ENCODE data around the gene EID2B. TPM values are rescaled to one million over a fixed set of nuclear protein-coding genes. Genes with fewer than 3 reads are reported as not detected.
A peak's percentile ranks its signal among the peaks of the same experiment; 100 is the strongest.

Gene EID2B, protein sequence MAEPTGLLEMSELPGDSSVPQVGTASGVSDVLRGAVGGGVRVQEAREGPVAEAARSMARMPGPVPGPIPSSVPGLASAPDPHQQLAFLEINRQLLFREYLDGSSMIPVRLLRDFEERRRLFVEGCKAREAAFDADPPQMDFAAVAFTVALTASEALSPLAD
- polyA plus RNA-seq (2013): 4.5 TPM

DNA sequence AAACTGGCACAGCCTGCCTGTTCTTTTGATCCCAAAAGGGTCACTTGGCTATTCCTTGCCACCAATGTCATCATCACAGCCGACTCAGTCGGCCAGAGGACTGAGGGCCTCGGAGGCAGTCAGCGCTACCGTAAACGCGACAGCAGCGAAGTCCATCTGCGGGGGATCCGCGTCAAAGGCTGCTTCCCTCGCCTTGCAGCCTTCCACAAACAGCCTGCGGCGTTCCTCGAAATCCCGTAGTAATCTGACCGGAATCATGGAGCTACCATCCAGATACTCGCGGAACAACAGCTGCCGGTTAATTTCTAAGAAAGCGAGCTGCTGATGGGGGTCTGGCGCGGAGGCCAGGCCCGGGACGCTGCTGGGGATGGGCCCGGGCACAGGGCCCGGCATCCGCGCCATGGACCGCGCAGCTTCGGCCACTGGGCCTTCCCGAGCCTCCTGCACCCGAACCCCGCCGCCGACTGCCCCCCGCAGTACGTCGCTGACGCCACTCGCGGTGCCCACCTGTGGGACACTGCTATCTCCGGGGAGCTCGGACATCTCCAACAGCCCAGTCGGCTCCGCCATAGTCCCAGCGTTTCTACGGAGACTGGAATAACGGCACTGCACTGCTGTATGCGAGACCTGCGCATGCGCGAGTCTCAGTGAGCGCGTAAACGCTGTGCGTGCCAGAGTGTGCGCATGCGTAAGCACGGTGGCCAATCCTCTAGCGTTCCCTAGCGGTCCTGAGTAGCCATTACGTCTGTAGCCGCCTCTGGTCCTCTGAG is at the start of gene EID2B:
EID2B (minus strand) TSS at position 620 of the 770 bp plus-strand sequence; CDS start at position 570, 50 bp downstream.
- Histone ChIP-seq H3K27me3 (replicated peaks in 2 of 5; ENCODE audit: control insufficient read depth in 4 of 5, insufficient read depth in 5 of 5, low read length in 4 of 5) (no peaks in the 10 kb centered on the region), H3K36me3 (ENCODE audit: control insufficient read depth in 4 of 4, insufficient read depth in 4 of 4, low read length in 3 of 4) (no peaks in the 10 kb centered on the region), H3K27ac (ENCODE audit: insufficient read depth in 1 of 2, low read depth in 1 of 2, low read length in 2 of 2, poor library complexity in 1 of 2, severe bottlenecking in 2 of 2) (peak within 1 kb of the TSS; percentile 70 to 85), H3K9me3 (ENCODE audit: control extremely low read depth in 1 of 5, control insufficient read depth in 4 of 5, insufficient read depth in 2 of 5, low read depth in 1 of 5, low read length in 4 of 5) (no peaks in the 10 kb centered on the region), H3K4me3 (ENCODE audit: control insufficient read depth in 1 of 7, extremely low read depth in 1 of 7, insufficient read depth in 4 of 7, low read depth in 2 of 7, low read length in 6 of 7) (peak within 1 kb of the TSS; percentile 71 to 95 (median 87)), H3K4me1 (ENCODE audit: control extremely low read depth in 1 of 4, control insufficient read depth in 4 of 4, insufficient read depth in 4 of 4, low read length in 3 of 4) (peaks cover 3 to 11% (median 8%) of the 10 kb centered on the region in 4 experiments)
- under 1% methylated on average over 59 of the region's 65 CpGs for WGBS (ENCODE audit: insufficient coverage)
- peak; percentile 94 to 98 (median 95) for DNase-seq
- ChIA-PET POLR2A (interaction anchor here (1.1 kb wide), 1 partner anchor 58 kb away, joined by 7 read pairs; no protein-coding TSS in a partner anchor), CTCF (interaction anchor here (0.6 to 4.7 kb wide), 14 partner anchors 11 to 284 kb away, joined by 3 to 46 read pairs (median 4); no protein-coding TSS in a partner anchor)

DNA sequence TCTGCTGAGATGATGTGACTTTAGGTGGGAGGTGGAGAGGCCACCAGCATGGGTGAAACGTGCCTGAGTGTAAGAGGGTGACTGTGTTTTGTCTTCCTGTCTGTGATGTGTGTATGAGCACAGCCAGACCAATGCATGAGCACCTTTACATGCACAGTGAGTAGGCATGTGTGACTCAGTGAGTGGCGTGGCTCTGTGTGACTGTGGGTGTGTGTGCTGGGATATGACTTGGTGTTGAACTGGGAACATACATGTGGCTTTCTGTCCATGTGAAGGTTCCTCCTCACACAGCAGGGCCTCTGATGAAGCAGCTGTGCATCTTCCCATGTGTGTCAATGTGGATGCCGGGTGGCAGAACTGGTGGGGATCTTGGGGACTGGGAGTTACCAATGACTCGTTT is 49.8 kb upstream of the EID2B start:
- peaks cover 0 to 7% (median 0%) of the 10 kb centered on the region in 5 experiments for H3K9me3 ChIP-seq (ENCODE audit: control extremely low read depth in 1 of 5, control insufficient read depth in 4 of 5, insufficient read depth in 2 of 5, low read depth in 1 of 5, low read length in 4 of 5)
- DNase-seq: no peak
- H3K4me3 ChIP-seq (ENCODE audit: control insufficient read depth in 1 of 7, extremely low read depth in 1 of 7, insufficient read depth in 4 of 7, low read depth in 2 of 7, low read length in 6 of 7): no peak overlapping the region
- H3K27ac ChIP-seq (ENCODE audit: insufficient read depth in 1 of 2, low read depth in 1 of 2, low read length in 2 of 2, poor library complexity in 1 of 2, severe bottlenecking in 2 of 2): no peak overlapping the region
- WGBS (ENCODE audit: insufficient coverage): 63% methylated on average over 3 of the region's 4 CpGs
- H3K36me3 ChIP-seq (ENCODE audit: control insufficient read depth in 4 of 4, insufficient read depth in 4 of 4, low read length in 3 of 4): no peaks in the 10 kb centered on the region
- peaks cover 0 to 7% (median 4%) of the 10 kb centered on the region in 5 experiments for H3K27me3 ChIP-seq (replicated peaks in 2 of 5; ENCODE audit: control insufficient read depth in 4 of 5, insufficient read depth in 5 of 5, low read length in 4 of 5)
- ChIA-PET CTCF (no interaction called here), POLR2A (no interaction called here)
- no peaks in the 10 kb centered on the region for H3K4me1 ChIP-seq (ENCODE audit: control extremely low read depth in 1 of 4, control insufficient read depth in 4 of 4, insufficient read depth in 4 of 4, low read length in 3 of 4)

DNA sequence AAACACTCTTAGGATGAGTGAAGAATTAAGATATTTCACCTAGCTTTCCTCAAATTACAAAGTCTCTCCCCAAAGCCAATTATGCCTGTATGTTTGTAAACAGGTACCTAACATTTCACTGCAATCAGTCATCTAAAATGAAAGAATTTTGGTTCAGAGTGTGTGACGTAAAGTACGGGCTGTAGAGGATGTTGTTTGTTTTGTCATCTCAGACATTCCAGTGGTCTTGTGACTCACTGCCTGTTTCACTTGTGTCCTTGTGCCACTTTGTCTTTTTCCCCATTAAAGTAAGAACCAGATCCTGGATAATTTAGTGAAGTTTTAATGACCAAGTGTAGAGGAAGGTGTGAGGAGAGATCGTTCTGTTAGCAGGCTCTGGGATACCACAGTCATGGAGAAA is 36.0 kb upstream of the EID2B start:
- POLR2A ChIA-PET: no interaction called here
- 60% methylated on average over 2 of the region's 3 CpGs for WGBS (ENCODE audit: insufficient coverage)
- Histone ChIP-seq H3K27ac (ENCODE audit: insufficient read depth in 1 of 2, low read depth in 1 of 2, low read length in 2 of 2, poor library complexity in 1 of 2, severe bottlenecking in 2 of 2) (no peak overlapping the region), H3K4me1 (ENCODE audit: control extremely low read depth in 1 of 4, control insufficient read depth in 4 of 4, insufficient read depth in 4 of 4, low read length in 3 of 4) (no peaks in the 10 kb centered on the region), H3K36me3 (ENCODE audit: control insufficient read depth in 4 of 4, insufficient read depth in 4 of 4, low read length in 3 of 4) (no peaks in the 10 kb centered on the region), H3K27me3 (replicated peaks in 2 of 5; ENCODE audit: control insufficient read depth in 4 of 5, insufficient read depth in 5 of 5, low read length in 4 of 5) (peaks cover 3 to 30% (median 9%) of the 10 kb centered on the region in 5 experiments), H3K9me3 (ENCODE audit: control extremely low read depth in 1 of 5, control insufficient read depth in 4 of 5, insufficient read depth in 2 of 5, low read depth in 1 of 5, low read length in 4 of 5) (peaks cover 0 to 5% (median 0%) of the 10 kb centered on the region in 5 experiments), H3K4me3 (ENCODE audit: control insufficient read depth in 1 of 7, extremely low read depth in 1 of 7, insufficient read depth in 4 of 7, low read depth in 2 of 7, low read length in 6 of 7) (no peak overlapping the region)
- no peak for DNase-seq
- CTCF ChIA-PET: no interaction called here

DNA sequence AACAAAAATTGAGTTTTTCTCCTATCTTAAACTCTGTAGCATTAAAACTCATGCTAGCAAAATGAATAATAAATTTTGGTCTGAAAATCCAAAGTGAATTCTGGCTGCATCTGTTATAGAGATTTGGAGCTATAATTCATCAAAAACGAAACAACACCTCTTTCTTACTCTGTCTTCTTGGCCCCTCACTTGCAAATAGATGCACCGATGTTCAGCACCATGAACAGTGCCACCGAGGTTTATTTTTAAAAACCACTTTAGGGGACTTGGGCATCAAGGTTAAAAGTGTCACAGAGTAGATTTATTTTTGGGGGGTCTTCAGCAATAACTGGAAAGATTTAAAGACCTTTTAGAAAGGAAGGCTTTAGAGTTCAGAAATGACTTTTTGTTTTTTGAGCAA is 33.4 kb upstream of the EID2B start:
- POLR2A ChIA-PET: no interaction called here
- Histone ChIP-seq H3K27ac (ENCODE audit: insufficient read depth in 1 of 2, low read depth in 1 of 2, low read length in 2 of 2, poor library complexity in 1 of 2, severe bottlenecking in 2 of 2) (no peak overlapping the region), H3K27me3 (replicated peaks in 2 of 5; ENCODE audit: control insufficient read depth in 4 of 5, insufficient read depth in 5 of 5, low read length in 4 of 5) (peaks cover 3 to 30% (median 10%) of the 10 kb centered on the region in 5 experiments), H3K4me3 (ENCODE audit: control insufficient read depth in 1 of 7, extremely low read depth in 1 of 7, insufficient read depth in 4 of 7, low read depth in 2 of 7, low read length in 6 of 7) (no peak overlapping the region), H3K36me3 (ENCODE audit: control insufficient read depth in 4 of 4, insufficient read depth in 4 of 4, low read length in 3 of 4) (no peaks in the 10 kb centered on the region), H3K4me1 (ENCODE audit: control extremely low read depth in 1 of 4, control insufficient read depth in 4 of 4, insufficient read depth in 4 of 4, low read length in 3 of 4) (no peaks in the 10 kb centered on the region), H3K9me3 (ENCODE audit: control extremely low read depth in 1 of 5, control insufficient read depth in 4 of 5, insufficient read depth in 2 of 5, low read depth in 1 of 5, low read length in 4 of 5) (no peaks in the 10 kb centered on the region)
- WGBS (ENCODE audit: insufficient coverage): 63% methylated on average over 2 of the region's 3 CpGs
- DNase-seq: no peak
- CTCF ChIA-PET: no interaction called here

DNA sequence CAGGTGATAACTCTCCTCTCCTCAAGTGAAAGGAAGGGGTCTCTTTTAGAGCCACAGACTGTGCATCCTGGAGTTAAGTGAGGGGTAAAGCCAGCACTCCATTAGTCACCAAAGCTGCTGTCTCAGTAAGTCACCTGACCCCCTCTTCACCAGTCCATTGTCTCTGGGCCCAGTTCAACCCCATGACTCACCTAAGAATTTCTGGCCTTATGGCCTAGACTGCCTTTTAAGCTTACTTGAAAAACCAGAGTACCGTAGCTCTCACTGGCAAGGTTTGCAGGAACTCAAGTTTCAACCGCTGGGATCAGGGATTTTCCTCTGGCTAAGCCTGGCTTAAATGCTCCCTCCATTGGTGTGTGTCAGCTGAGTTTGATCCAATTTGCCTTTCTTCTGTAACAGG is 30.8 kb upstream of the EID2B start:
- no peak overlapping the region for H3K4me3 ChIP-seq (ENCODE audit: control insufficient read depth in 1 of 7, extremely low read depth in 1 of 7, insufficient read depth in 4 of 7, low read depth in 2 of 7, low read length in 6 of 7)
- 96% methylated on average over 2 of the region's 2 CpGs for WGBS (ENCODE audit: insufficient coverage)
- H3K27ac ChIP-seq (ENCODE audit: insufficient read depth in 1 of 2, low read depth in 1 of 2, low read length in 2 of 2, poor library complexity in 1 of 2, severe bottlenecking in 2 of 2): no peak overlapping the region
- no peaks in the 10 kb centered on the region for H3K36me3 ChIP-seq (ENCODE audit: control insufficient read depth in 4 of 4, insufficient read depth in 4 of 4, low read length in 3 of 4)
- no peaks in the 10 kb centered on the region for H3K9me3 ChIP-seq (ENCODE audit: control extremely low read depth in 1 of 5, control insufficient read depth in 4 of 5, insufficient read depth in 2 of 5, low read depth in 1 of 5, low read length in 4 of 5)
- POLR2A ChIA-PET: no interaction called here
- peaks cover 3 to 16% (median 5%) of the 10 kb centered on the region in 5 experiments for H3K27me3 ChIP-seq (replicated peaks in 2 of 5; ENCODE audit: control insufficient read depth in 4 of 5, insufficient read depth in 5 of 5, low read length in 4 of 5)
- no peaks in the 10 kb centered on the region for H3K4me1 ChIP-seq (ENCODE audit: control extremely low read depth in 1 of 4, control insufficient read depth in 4 of 4, insufficient read depth in 4 of 4, low read length in 3 of 4)
- CTCF ChIA-PET: no interaction called here
- no peak for DNase-seq

DNA sequence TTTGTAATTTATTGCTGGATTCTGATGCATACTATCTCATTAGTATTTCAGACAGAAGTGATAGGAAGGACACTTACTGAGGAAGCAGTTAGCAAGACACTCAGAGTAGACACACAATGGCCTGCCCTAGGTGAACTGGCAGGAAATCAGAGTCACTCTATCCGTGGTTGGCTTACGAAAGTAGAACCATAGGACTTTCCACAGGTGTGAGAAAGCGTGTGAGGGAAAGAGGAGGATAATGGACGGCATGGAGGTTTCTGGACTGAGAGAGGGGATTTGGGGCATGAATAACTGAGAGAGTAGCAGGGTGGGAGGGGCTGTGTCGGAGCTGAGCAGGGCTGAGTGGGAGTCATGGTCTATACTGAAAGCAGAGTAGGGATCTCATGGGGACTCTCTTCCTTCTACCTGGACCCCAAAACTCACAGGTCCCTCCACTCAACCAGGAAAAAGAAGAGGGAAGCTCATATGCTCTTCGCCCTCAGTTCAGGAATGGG is 26.0 kb upstream of the EID2B start:
- DNase-seq: no peak

More for the DNA sequence above, 26.0 kb upstream of the EID2B start:
- ChIA-PET POLR2A (no interaction called here), CTCF (no interaction called here)
- no peak overlapping the region for H3K27ac ChIP-seq (ENCODE audit: insufficient read depth in 1 of 2, low read depth in 1 of 2, low read length in 2 of 2, poor library complexity in 1 of 2, severe bottlenecking in 2 of 2)
- H3K4me1 ChIP-seq (ENCODE audit: control extremely low read depth in 1 of 4, control insufficient read depth in 4 of 4, insufficient read depth in 4 of 4, low read length in 3 of 4): no peaks in the 10 kb centered on the region
- no peaks in the 10 kb centered on the region for H3K36me3 ChIP-seq (ENCODE audit: control insufficient read depth in 4 of 4, insufficient read depth in 4 of 4, low read length in 3 of 4)
- no peaks in the 10 kb centered on the region for H3K9me3 ChIP-seq (ENCODE audit: control extremely low read depth in 1 of 5, control insufficient read depth in 4 of 5, insufficient read depth in 2 of 5, low read depth in 1 of 5, low read length in 4 of 5)
- H3K4me3 ChIP-seq (ENCODE audit: control insufficient read depth in 1 of 7, extremely low read depth in 1 of 7, insufficient read depth in 4 of 7, low read depth in 2 of 7, low read length in 6 of 7): no peak overlapping the region
- 86% methylated on average over 4 of the region's 6 CpGs for WGBS (ENCODE audit: insufficient coverage)
- H3K27me3 ChIP-seq (replicated peaks in 2 of 5; ENCODE audit: control insufficient read depth in 4 of 5, insufficient read depth in 5 of 5, low read length in 4 of 5): peaks cover 0 to 7% (median 0%) of the 10 kb centered on the region in 5 experiments

All from common myeloid progenitor, CD34-positive (primary cell).